ENCODE results near the gene DSCAM.

The DSCAM gene

DNA sequence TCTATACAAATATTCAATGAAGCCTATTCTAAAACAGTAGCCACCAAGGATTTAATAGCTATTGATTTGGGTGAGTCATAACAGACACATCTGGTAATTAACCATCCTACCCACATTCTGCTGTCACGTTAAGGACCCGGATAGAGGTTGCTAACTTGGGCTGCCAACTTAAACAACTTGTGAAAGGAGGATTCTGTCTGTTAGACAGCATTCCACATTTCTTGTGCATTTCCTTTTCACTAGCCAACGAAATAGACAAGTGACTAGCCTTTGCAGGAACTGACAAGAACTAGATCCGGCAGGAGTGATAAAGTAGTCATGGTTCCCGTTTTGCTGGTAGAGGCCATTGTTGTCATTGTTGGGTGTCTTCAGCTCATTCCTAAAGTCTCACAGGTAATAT, 9.5 kb downstream of the DSCAM start:
- no peak for DNase-seq (ENCODE audit: low read depth in 2 of 2)

DNA sequence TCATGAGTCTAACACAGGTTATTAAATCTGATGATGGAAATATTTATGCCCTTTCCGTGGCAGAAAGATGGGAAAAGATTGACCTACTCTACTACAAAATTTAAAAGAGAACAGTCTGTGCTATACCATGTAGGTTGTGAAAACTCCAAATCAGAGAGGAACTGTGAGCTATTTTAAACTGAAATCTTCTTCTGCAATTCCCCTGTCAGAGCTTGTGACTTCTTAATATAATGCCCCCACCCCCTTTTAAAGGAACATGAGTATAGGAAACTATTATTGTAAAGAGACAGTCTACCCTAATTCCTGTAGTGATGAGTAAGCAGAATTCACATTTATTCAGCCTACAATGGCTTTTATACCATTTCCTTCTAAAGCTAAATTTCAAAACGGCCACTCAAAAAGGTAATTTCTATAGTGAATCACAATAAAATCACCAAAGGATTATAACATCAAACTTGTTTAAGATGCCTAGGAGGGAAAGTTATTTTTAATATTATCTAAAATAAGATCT, 11.7 kb downstream of the DSCAM start:
- DNase-seq (ENCODE audit: low read depth in 2 of 2), result no peak

DNA sequence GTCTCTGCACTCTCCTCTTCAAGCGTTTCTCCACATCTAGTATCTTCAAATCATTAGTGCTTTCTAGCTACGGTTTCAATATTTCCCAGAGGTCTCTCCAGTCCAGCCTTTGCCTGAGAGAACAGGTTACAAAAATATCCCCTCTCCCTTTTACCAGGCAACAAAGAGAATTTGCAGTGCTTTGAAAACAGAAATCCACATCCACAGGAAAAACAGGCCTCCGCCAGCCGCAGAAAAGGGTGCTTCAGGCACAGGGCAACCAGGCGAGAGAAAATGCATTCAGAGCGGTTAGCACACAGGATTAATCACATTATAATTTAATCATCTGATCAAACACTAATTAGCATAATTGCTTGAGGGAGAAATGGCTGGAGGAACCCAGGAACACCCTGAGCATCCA, 13.8 kb downstream of the DSCAM start:
- no peak for DNase-seq (ENCODE audit: low read depth in 2 of 2)

DNA sequence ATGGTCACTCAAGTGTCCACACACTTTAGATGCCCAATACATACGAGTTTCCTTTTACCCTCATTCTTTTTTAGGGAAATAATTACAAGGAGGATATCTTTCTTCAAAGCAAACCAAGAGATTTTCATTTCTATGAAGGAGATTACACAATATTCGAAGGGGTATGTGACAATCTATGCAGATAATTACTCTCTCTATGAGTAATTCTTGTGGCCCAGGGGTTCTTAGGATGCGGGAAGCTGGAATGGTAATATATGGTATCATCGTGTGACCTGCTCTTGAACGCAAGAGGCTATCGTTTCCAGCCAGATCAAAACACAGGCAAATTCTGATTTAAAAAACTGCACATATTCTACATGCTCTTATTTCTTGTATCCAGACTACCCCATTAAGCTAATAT, 14.6 kb downstream of the DSCAM start:
- DNase-seq (ENCODE audit: low read depth in 2 of 2), result no peak

DNA sequence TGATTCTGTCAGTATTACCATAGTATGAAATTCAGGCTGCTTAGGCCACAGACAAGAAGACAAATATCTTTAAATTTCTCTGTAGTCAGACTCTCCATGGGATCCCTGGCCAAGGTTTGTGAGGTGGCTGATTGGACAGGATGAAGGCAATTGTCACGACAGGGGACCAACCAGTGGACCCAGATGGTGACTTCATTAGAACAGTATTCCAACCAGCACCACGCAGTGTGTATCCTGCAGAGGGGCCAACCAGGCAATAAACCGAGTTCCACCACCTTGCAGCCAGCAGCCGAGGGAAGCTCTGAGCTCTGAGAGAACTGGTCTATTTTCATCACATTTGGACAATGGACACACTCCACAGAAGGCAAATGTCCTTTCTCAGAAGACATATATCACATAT, 16.1 kb downstream of the DSCAM start:
- no peak for DNase-seq (ENCODE audit: low read depth in 2 of 2)

DNA sequence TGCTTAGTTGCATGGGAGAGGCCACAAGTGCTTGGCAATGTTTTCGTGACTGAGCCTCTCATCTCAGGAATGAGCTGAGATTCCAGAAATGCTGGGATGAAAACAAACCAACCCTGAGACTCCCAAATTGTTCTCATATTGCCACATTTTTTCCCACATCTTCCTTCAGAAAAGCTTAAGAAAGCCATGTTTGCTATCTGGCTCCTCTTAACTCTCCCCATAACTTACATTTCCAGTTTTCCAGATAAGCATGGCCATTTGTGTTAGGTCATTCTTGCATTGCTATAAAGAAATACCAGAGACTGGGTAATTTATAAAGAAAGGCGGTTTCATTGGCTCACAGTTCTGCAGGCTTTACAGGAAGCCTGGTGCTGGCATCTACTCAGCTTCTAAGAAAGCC, 17.2 kb downstream of the DSCAM start:
- no peak for DNase-seq (ENCODE audit: low read depth in 2 of 2)

DNA sequence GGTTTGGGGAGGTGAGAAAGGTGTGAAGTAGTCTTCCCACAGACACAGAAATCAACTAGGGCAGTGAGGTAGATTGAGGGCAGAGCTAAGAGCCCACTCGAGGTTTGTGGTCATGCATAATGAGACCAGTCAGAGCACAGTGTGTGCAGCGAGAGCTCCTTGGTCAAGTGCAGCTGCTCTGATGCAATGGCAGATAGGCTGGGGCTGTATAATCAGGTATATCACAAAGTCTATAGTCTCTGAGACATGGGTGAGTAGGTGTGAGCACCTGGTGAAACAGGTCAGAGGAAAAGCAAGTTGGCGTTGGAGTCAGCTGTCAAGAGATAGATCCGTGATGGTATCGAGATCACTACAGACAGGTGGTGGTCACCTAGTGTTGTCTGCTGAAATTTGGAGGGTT, 17.6 kb downstream of the DSCAM start:
- DNase-seq (ENCODE audit: low read depth in 2 of 2), result no peak

DNA sequence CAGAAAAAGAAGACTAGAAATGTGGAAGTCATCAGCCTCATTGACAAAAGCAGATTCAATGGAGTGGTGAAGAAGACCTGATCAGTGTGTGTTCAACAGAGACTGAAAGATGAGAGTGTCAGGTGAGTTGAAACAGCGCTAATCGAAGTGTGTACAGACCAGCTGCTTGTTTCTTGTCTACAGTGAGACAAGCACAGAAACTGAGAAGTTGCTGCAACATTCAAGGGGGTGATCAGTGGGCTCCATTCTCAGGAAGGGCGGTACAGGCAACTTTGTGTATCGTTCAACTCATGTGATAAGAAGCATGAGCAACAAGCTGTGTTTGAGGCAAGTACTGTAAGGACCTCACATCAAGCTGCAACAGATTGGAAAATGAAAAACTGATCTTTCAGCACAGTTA, 19.4 kb downstream of the DSCAM start:
- no peak for DNase-seq (ENCODE audit: low read depth in 2 of 2)

DNA sequence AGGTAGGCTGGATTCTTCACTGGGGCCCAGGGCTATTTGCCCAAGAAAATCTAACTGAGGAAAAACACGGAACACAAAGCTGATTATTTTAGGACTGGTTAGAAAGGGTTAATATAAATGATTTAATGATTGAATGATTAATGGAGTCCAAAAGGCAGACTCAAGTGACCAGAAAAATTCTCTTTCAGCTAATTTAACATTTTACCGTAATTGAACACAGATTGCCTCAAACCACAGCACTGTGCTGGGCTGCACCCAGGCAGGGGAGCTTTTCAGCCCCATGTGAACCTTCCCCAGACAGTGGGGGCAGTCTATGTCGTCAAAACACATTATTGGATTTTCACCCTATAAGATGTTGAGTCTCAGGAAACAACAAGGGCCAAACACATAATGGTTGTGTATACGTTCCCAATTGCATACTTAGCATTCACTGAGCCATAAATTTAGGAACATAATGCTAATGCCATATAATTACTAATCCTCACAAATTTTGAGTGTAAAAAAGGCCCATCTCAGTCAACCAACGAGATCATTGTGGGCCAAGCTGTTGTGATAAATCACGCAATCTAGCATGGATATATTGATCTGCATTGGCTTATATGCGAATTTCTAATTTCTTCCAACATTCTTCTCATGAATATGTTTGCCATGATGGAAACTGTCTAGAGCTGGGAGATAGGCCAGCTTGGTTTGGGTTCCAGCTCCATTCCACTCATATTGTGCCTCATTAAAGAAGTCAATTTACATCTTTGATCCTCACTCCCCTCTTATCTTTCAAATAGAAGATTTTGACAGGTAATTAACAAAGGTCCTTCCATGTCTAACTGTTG, 27.7 kb downstream of the DSCAM start:
- DNase-seq (ENCODE audit: low read depth in 2 of 2), result no peak

DNA sequence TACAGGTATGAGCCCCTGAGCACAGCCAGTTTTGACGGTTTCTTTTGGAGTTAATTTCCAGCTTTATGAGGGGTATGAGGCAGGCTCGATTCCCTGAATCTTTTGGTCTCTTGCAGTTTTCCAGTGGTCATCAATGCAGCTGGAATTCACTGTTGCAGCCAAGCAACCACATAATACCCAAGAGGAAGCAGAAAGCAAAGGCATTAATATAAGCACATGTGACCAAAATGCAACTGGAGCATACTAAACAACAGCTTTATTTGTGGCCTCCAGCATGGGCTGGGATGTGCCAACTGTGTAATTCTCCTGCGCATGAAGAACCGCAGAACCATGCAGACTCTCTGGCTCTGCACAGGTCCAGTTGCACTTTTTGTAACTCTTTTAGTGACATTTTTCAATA, 33.0 kb downstream of the DSCAM start:
- no peak for DNase-seq (ENCODE audit: low read depth in 2 of 2)

DNA sequence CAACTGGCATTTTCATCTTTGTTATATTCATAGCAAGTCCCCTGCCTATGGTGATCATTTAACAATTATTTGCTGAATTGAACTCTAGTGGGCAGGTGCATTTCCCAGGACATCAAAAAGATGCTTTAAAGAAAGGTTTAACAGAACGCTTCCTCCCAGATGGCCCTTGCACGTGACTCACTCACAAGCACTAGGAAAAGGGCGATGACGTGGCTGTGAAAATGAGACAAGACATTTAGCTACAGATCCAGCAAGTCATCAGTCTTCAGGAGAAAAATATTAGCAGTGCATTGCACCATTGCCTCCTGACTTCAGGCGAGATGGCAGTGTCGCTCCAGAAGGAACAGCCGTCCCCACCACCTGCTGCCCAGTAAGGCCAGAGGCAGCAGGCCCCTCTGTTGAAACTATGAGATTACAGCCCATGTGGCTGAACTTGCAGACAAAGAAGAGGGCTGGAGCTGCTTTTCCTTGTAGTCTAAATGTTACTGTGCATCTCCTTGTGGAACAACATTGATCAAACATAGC, 37.2 kb downstream of the DSCAM start:
- no peak for DNase-seq (ENCODE audit: low read depth in 2 of 2)

DNA sequence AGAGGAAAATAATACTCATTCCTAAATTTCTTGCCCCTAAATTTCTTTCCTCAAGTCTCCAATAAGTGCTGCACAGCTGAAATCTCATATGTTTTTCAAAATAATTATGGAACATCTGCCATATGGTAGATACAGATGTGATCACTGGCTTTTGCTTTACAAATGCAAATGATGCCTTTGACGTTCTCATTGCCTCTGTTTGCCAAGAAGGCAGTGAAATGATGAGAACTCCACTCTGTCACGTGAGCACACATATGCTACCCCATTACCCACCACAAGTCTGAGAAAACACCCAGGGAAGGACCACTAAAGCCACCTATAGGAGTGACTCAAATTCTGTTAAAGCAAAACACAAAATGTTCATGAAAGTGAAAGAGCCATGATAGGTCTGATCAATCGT, 43.9 kb downstream of the DSCAM start:
- DNase-seq (ENCODE audit: low read depth in 2 of 2), result no peak

DNA sequence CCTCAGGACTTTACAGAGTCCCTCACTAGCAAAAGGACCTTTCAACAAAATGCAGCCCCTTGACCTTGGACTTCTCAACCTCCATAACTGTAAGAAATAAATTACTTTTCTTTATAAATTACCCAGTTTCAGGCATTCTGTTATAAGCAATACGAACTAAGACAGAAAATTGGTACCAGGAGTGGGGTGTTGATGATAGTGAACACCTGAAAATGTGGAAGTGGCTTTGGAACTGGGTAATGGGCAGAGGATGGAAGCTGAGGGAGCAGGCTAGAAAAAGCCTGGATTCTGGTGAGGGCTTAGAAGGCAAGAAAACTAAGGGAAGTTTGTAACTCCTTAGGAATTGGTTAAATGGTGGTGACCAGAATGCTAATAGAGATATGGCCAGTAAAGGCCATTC, 46.8 kb downstream of the DSCAM start:
- DNase-seq (ENCODE audit: low read depth in 2 of 2), result no peak

DNA sequence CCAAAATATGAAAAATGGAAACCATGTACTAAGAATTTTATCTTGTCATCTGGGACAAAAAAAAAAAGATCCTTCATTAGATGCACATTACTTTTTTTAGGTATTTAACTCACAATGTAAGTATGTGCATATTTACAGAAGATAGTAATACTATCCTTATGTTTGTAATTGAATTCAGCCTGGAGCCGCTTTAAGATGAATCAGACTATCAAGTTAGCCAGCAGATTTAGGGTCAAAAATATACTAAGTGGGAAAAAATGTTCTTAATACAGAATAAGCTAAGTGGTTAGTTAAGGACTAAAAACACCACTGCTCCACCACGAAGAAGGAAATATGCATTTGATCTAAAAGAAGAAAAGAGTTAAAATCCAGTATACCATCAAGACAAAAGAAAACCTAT, 49.1 kb downstream of the DSCAM start:
- no peak for DNase-seq (ENCODE audit: low read depth in 2 of 2)

DNA sequence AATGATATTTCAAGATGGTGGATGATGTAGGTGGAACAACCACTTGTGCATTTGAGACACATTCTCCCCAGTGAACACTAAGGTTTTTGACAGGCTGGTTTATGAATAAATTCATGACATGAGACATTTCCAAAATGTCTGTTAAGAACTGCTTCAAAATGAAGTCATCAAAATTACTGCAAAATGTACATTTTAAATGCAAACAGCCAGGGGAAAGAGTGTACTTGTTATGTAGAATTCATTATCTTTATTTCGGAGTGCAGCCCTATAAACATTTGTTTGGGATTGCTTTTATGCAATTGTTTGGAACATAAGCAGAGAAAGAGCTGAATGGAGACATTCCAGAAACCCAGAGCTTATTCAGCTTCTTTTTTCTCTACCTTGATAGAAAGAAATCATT, 49.5 kb downstream of the DSCAM start:
- no peak for DNase-seq (ENCODE audit: low read depth in 2 of 2)

DNA sequence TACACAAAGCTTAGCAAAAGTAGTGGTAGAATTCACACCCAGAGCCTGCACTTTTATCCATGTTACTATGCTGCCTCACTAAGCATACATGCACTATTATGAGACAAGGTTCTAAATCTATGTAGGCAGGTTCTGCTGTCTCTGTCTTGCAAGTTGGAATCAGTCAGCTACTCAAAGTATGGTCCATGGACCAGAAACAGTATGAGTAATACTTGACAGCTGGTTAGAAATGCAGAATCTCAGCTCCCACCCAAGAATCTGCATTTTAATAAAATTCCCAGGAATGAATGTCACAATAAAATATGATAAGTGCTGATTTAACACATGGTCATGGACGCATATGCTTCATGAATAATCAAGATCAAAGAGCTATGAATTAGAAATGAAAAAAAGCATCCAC, 50.5 kb downstream of the DSCAM start:
- no peak for DNase-seq (ENCODE audit: low read depth in 2 of 2)

DNA sequence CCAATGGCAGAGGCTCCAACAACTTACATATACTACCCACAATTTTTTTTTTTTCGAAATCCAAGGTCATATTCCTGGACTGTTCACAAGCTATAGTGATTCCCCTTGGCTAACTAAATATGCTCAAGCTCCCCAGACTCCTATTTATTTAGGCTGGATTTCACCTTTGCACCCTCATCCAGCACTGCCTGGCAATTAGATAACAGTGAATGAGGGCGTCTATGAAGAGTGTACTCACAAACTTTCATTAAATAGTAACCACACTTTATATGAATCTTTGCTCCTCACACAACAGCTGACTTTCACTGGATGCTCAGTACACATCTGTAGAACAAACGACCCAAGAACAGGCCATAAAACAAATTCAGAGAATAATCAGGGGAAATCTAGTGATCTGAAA, 51.6 kb downstream of the DSCAM start:
- no peak for DNase-seq (ENCODE audit: low read depth in 2 of 2)

DNA sequence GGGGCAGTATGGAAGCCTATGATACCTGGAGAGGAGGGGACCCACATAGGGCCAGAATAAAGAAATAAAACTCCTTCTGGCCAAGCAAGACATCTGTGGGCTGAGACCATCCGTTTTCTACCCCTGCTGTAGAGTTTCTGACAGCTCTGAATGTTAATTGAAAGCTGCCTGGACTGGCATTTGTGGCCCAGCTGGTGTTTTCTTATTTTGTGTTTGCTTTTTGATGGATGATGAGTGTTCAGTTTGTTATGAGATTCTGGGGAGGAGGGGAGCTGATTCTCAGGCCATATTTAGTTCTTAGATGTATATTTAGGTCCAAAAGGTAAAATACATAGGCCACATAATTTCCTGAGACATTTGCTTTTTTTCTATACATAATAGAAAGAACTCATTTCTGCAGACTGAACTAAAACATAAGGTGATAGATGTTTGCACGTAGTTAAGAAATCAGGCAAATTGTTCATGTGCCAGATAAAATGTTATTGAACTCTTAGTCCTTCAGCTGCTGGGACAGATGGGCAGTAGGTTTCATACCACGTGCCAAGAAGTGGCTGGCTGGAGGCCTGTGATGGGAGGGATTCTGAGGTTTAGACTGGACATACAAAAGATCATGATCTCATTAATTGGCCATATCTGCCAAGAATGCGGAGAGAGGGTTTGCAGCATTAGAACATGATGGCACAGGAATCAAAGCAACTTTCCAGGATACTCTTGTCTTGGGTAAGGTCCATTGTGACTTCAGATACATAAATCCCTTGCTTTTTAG, 54.1 kb downstream of the DSCAM start:
- DNase-seq (ENCODE audit: low read depth in 2 of 2), result no peak

DNA sequence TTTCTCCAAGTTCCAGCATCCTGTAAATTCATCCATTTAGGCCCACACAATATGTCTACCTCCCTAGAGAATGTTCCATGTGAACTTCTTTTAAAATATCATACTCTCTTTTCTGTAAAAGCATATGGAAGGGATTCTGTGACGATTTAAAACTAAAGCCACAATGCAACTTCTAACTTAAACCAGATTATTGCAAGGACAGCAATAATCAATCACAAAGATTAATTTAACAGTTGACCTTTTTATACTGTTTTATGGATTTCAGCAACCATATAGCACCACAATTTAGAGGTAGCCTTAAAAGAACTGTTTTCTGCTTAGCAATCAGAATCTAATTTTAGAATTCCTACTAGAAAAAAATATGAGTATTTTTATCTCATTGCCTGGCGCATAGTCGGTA, 58.3 kb downstream of the DSCAM start:
- no peak for DNase-seq (ENCODE audit: low read depth in 2 of 2)

DNA sequence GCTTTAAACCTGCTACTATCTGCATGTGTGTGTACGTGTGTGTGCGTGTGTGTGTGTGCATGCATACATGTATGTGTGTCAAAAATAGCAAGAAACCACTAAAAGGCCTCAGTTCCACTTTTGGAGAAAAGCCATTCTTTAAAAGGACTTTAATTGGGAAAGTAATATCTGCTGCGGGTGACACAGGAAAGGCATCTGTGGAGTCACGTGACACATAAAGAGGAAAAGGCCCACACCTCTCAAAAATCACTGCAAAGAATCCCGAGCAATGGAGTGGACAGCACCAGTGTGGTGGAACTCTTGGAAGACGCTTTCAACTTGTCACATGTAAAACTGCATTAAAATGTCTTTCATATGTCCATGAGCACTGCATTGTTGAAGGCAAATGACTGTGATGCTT, 63.6 kb downstream of the DSCAM start:
- DNase-seq (ENCODE audit: low read depth in 2 of 2), result no peak

DNA sequence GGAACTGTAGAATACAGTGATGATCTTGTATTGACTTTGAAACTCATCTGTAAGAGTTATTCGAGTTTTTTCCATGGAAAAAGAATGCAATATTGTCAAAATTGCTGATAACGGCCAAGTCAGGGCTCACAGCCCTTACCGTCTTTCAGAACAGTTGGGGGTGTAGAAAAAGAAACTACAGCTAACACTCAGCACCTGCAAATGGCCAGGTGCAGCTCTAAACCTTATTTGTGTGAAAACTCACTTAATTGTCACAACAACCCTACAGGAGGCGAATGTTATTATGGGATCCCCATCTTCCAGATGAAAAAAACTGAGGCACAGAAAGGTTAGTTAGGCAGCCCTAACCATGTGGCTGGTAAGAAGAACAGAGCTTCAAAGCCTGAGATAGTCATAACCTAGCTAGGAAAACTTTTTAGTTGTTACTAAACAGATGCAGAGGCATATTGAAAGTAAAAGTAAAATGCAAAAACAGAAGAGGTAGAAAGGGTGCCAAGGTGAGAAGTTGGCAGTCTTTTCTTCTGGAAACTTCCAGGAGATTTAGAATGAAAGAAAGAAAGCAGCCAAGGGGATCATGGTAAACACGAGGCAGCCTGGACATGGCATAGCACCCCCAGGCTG, 76.4 kb downstream of the DSCAM start:
- no peak for DNase-seq (ENCODE audit: low read depth in 2 of 2)

DNA sequence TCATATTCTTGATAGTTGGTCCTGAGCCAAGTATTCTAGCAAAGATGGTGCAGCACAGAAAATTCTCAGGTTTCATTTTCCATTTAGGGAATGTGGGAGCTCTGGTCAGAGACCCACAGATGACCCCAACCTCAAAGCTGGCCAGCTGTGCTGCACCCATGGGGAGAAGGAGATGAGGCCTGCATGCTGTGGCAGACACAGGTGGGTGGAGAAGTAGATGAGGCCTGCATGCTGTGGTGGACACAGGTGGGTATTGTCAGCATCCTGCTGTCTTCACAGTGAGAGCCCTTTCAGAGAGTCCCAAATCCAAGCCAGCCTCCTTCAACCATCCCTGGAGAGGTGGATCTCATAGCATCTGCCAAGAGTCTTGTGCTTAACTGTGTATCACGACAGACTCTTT, 77.7 kb downstream of the DSCAM start:
- no peak for DNase-seq (ENCODE audit: low read depth in 2 of 2)

DNA sequence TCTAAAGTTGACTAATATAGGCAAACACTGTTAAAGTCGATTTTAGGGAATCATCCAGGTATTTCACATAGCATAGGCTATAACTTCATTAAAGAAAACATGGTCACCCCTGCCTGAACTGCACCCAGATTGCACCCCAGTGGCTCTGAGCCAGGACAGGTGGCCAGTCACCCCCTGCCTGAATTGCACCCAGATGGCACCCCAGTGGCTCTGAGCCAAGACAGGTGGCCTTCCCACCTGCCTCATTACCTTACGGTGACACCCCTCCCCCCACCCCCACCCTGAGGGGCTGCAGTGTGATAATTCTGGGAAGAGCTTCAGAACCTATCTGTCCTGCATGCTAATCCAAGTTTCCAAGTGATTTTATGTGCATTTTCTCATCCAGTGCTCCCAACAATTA, 78.9 kb downstream of the DSCAM start:
- DNase-seq (ENCODE audit: low read depth in 2 of 2), result no peak

All from stimulated activated CD8-positive, alpha-beta memory T cell treated with anti-CD3 and anti-CD28 coated beads, Interleukin-15, amount 100 ng/mL, for 48 hours (primary cell).